ENCODE data around the gene EYA3. TPM values are rescaled to one million over a fixed set of nuclear protein-coding genes. Genes with fewer than 3 reads are reported as not detected.

EYA3 gene
- total RNA-seq, 1 experiment from 2014 or later = 17.1 TPM

DNA sequence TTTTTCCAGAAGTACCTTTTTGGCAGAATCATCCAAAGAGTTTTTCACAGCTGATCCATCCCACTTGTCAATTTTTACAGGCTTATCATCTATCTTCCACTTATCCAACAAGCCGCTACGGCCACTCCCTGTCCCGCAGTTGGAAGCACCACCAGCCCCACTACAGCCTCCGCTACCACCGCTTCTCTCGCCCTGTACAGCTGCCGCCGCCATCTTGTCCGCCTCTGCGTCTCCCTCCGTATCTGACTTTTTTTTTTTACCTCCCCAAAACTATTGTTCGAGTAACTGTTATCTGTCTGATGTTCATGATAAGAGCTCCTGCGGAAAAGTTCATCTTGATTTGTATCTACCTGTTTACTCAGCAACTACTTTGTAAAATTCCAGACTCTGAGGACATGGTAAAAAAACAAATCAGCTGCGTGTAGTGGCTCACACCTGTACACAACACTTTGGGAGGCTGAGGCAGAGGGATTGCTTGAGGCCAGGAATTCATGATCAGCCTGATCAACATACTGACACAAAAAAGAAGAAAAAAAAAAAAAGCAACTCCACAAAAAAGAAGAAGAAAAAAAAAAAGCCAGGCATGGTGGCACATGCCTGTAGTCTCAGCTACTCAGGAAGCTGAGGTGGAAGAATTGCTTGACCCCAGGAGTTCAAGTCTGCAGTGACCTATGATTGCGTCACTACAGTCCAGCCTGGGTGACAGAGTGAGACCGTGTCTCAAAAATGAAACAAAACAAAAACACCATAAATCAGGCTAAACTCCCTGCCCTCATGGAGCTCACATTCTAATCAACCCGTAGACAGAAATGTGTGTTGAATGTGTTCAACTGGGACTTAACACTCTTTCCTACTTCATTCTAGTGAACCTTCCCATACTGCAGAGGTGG, 8.0 kb upstream of the EYA3 start:
- no peak overlapping the region for H3K27ac ChIP-seq (ENCODE audit: low read length)
- ChIA-PET CTCF (interaction anchor here (0.6 kb wide), 1 partner anchor 120 kb away, joined by 4 read pairs; no protein-coding TSS in a partner anchor), POLR2A (ENCODE audit: unreplicated experiment) (no interaction called here)
- H3K36me3 ChIP-seq (ENCODE audit: low read depth, low read length) = no peaks in the 10 kb centered on the region
- ATAC-seq = no peak
- H3K4me2 ChIP-seq (ENCODE audit: low read length) = no peak overlapping the region
- H3K27me3 ChIP-seq (ENCODE audit: low read length) = no peaks in the 10 kb centered on the region
- no peak for DNase-seq
- BruUV-seq (replicated peaks) = no TSS peak
- TF ChIP-seq EZH2phosphoT487 (IDR thresholded peaks at IDR 0.05; ENCODE audit: borderline replicate concordance, low read length) = no peak
- no peak for TF ChIP-seq EZH2 (IDR thresholded peaks at IDR 0.05; ENCODE audit: low read length, unreplicated experiment)
- TF ChIP-seq, protein P1, sequence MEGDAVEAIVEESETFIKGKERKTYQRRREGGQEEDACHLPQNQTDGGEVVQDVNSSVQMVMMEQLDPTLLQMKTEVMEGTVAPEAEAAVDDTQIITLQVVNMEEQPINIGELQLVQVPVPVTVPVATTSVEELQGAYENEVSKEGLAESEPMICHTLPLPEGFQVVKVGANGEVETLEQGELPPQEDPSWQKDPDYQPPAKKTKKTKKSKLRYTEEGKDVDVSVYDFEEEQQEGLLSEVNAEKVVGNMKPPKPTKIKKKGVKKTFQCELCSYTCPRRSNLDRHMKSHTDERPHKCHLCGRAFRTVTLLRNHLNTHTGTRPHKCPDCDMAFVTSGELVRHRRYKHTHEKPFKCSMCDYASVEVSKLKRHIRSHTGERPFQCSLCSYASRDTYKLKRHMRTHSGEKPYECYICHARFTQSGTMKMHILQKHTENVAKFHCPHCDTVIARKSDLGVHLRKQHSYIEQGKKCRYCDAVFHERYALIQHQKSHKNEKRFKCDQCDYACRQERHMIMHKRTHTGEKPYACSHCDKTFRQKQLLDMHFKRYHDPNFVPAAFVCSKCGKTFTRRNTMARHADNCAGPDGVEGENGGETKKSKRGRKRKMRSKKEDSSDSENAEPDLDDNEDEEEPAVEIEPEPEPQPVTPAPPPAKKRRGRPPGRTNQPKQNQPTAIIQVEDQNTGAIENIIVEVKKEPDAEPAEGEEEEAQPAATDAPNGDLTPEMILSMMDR (conservative IDR thresholded peaks at IDR 0.05; ENCODE audit: low read depth, low read length) = no peak
- H3K9ac ChIP-seq (ENCODE audit: low read length) = no peak overlapping the region
- no peaks in the 10 kb centered on the region for H4K20me1 ChIP-seq (ENCODE audit: low read length)
- no peaks in the 10 kb centered on the region for H3K9me2 ChIP-seq (replicated peaks; ENCODE audit: low read length)
- no peak overlapping the region for H3K4me3 ChIP-seq (ENCODE audit: low read length)
- intact Hi-C loops (cut with micrococcal nuclease) = no loop called here
- H3F3A ChIP-seq (ENCODE audit: low read length, unreplicated experiment) = no peaks in the 10 kb centered on the region
- 0 out of 2 replicates have a peak, but pooled peaks cover 5% of the 10 kb centered on the region for H3K4me1 ChIP-seq (ENCODE audit: insufficient read depth, low read length)
- 0 out of 2 replicates have a peak overlapping the region, but pooled peaks have one; percentile 30 for H2AFZ ChIP-seq (ENCODE audit: low read length)
- no peaks in the 10 kb centered on the region for H3K79me2 ChIP-seq (ENCODE audit: low read length)
- H3K9me3 ChIP-seq (ENCODE audit: low read length) = no peaks in the 10 kb centered on the region

DNA sequence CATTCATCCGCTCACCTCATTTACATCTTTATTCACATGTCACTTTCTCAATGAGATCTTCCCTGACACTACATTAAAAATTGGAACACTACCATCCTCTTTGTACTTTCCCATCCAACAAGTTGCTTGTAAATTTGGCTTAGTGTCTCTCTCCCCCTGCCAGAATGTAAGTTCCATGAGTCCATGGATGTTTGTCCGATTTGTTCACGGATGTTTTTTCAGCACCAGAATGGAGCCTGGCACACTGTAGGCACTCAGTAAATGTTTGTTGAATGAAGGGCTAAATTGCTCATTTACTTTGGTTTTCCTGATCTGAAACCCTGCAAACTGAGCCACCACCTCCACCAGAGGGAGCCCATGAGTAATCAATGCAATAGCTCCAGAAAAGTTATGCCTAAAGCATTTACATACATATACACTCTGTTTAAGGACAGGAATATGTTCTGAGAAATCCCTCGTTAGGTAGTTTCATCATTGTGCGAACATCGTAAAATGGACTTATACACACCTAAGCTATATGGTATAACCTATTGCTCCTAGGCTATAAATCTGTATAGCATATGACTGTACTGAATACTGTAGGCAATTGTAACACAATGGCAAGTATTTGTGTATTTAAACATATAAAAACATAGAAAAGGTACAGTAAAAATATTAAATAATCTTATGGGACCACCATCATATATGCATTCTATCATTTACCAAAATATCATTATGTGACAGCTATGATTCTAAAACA, 2.8 kb upstream of the EYA3 start:
- Histone ChIP-seq H3F3A (ENCODE audit: low read length, unreplicated experiment) (peaks cover 3% of the 10 kb centered on the region), H3K4me1 (ENCODE audit: insufficient read depth, low read length) (peaks cover 12% of the 10 kb centered on the region), H3K9me3 (ENCODE audit: low read length) (no peaks in the 10 kb centered on the region), H3K27ac (ENCODE audit: low read length) (peak overlapping the region; percentile 35), H3K9ac (ENCODE audit: low read length) (no peak overlapping the region), H3K27me3 (ENCODE audit: low read length) (no peaks in the 10 kb centered on the region), H3K4me2 (ENCODE audit: low read length) (no peak overlapping the region), H3K79me2 (ENCODE audit: low read length) (peaks cover 21% of the 10 kb centered on the region), H3K4me3 (ENCODE audit: low read length) (no peak overlapping the region), H3K36me3 (ENCODE audit: low read depth, low read length) (no peaks in the 10 kb centered on the region), H2AFZ (ENCODE audit: low read length) (peak overlapping the region; percentile 35; the same call in 1 of the 2 replicates), H4K20me1 (ENCODE audit: low read length) (no peaks in the 10 kb centered on the region), H3K9me2 (replicated peaks; ENCODE audit: low read length) (no peaks in the 10 kb centered on the region)
- TF ChIP-seq, protein P1 (conservative IDR thresholded peaks at IDR 0.05; ENCODE audit: low read depth, low read length) = peak; percentile 94
- TF ChIP-seq EZH2 (IDR thresholded peaks at IDR 0.05; ENCODE audit: low read length, unreplicated experiment) (no peak), EZH2phosphoT487 (IDR thresholded peaks at IDR 0.05; ENCODE audit: borderline replicate concordance, low read length) (no peak)
- DNase-seq (peak; percentile 89), ATAC-seq (peak; percentile 39)
- ChIA-PET POLR2A (ENCODE audit: unreplicated experiment) (interaction anchor here (0.6 kb wide), 1 partner anchor 146 kb away, joined by 4 read pairs; no protein-coding TSS in a partner anchor), CTCF (interaction anchor here (0.6 to 2.3 kb wide), 5 partner anchors 32 to 145 kb away, joined by 4 to 18 read pairs (median 5); partner anchors contain the start of gene ATP5IF1)
- no TSS peak for BruUV-seq (replicated peaks)
- intact Hi-C loops (cut with micrococcal nuclease) = loop anchor here (1.0 to 5.0 kb wide), 3 partner anchors 61 to 118 kb away; no protein-coding TSS in a partner anchor

Data from PC-3 (cell line).